ENCODE data around the gene CEND1. TPM values are rescaled to one million over a fixed set of nuclear protein-coding genes. Genes with fewer than 3 reads are reported as not detected.

CEND1 gene
- total and polyA plus RNA-seq, 2 of the 13 experiments (the other 11 are each of a cell fraction or from before 2014, with no cell fraction given), result not detected

DNA sequence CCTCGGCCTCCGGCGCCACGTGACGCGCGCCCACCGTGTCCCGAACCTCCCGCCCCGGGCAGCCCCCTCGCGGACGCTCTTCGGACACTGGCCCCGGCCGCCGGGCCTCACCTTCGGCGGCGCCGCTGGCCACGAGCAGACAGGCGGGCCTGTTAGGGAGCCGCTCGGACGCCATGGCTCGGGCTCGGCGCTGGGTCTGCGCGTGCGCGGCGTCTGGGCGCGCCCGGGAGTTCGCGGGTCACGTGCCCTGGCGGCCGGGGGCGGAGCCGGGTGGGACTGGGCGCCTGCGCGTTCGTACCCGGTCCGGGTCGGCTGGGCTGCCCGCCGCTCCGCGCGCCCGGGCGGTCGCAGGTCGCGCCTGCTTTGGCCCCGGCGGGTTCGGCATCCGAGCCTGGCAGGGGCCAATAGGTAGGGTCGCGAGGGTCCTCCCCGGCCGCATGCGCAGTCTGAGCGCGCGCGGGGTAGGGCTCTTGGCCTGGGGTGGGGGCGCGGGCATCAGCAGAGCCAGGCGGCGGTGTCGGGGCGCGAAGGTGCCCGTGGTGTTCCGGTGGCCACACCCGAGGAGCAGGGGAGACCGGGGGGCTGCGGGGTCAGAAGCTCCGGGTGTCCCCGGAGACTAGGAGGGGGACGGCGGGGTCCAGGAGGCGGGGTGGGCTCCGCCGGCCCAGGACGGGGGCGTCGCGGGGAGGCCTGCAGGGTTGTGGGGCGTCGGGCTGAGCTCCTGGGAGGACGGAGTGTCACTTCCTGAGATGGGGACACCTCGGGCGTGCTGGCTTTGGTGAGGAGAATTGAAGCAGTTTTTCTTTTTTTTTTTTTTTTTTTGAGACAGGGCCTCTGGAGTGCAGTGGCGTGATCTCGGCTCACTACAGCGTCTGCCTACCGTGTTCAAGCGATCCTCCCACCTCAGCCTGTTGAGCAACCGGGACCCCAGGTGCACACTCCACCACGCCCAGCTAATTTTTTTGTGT, 12.3 kb downstream of the CEND1 start, which contains the start of gene GATD1 (continued):
- TF ChIP-seq, protein P1, sequence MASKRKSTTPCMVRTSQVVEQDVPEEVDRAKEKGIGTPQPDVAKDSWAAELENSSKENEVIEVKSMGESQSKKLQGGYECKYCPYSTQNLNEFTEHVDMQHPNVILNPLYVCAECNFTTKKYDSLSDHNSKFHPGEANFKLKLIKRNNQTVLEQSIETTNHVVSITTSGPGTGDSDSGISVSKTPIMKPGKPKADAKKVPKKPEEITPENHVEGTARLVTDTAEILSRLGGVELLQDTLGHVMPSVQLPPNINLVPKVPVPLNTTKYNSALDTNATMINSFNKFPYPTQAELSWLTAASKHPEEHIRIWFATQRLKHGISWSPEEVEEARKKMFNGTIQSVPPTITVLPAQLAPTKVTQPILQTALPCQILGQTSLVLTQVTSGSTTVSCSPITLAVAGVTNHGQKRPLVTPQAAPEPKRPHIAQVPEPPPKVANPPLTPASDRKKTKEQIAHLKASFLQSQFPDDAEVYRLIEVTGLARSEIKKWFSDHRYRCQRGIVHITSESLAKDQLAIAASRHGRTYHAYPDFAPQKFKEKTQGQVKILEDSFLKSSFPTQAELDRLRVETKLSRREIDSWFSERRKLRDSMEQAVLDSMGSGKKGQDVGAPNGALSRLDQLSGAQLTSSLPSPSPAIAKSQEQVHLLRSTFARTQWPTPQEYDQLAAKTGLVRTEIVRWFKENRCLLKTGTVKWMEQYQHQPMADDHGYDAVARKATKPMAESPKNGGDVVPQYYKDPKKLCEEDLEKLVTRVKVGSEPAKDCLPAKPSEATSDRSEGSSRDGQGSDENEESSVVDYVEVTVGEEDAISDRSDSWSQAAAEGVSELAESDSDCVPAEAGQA (IDR thresholded peaks at IDR 0.05; ENCODE audit: low read depth), result no peak
- TF ChIP-seq, protein P1 (CRISPR knock-in tag; IDR thresholded peaks at IDR 0.05; ENCODE audit: borderline replicate concordance), result no peak
- TF ChIP-seq ZNF24 (IDR thresholded peaks at IDR 0.05) (no peak), ZNF34 (CRISPR knock-in tag; IDR thresholded peaks at IDR 0.05; ENCODE audit: borderline replicate concordance) (no peak), RFXANK (CRISPR knock-in tag; IDR thresholded peaks at IDR 0.05) (no peak), MATR3 (CRISPR knock-in tag; IDR thresholded peaks at IDR 0.05) (no peak), KLF13 (CRISPR knock-in tag; IDR thresholded peaks at IDR 0.05) (no peak), ZNF777 (CRISPR knock-in tag; IDR thresholded peaks at IDR 0.05) (no peak), ZNF10 (CRISPR knock-in tag; IDR thresholded peaks at IDR 0.05; ENCODE audit: borderline replicate concordance, low read depth) (no peak), ZNF281 (CRISPR knock-in tag; IDR thresholded peaks at IDR 0.05; ENCODE audit: borderline replicate concordance) (no peak), SIN3A (IDR thresholded peaks at IDR 0.05; ENCODE audit: borderline replicate concordance, low read depth, low read length) (peak; percentile 56; the same call in 1 of the 2 replicates), KLF11 (CRISPR knock-in tag; IDR thresholded peaks at IDR 0.05) (no peak)
- TF ChIP-seq, protein P2, sequence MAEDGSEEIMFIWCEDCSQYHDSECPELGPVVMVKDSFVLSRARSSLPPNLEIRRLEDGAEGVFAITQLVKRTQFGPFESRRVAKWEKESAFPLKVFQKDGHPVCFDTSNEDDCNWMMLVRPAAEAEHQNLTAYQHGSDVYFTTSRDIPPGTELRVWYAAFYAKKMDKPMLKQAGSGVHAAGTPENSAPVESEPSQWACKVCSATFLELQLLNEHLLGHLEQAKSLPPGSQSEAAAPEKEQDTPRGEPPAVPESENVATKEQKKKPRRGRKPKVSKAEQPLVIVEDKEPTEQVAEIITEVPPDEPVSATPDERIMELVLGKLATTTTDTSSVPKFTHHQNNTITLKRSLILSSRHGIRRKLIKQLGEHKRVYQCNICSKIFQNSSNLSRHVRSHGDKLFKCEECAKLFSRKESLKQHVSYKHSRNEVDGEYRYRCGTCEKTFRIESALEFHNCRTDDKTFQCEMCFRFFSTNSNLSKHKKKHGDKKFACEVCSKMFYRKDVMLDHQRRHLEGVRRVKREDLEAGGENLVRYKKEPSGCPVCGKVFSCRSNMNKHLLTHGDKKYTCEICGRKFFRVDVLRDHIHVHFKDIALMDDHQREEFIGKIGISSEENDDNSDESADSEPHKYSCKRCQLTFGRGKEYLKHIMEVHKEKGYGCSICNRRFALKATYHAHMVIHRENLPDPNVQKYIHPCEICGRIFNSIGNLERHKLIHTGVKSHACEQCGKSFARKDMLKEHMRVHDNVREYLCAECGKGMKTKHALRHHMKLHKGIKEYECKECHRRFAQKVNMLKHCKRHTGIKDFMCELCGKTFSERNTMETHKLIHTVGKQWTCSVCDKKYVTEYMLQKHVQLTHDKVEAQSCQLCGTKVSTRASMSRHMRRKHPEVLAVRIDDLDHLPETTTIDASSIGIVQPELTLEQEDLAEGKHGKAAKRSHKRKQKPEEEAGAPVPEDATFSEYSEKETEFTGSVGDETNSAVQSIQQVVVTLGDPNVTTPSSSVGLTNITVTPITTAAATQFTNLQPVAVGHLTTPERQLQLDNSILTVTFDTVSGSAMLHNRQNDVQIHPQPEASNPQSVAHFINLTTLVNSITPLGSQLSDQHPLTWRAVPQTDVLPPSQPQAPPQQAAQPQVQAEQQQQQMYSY (CRISPR knock-in tag; IDR thresholded peaks at IDR 0.05), result no peak
- TF ChIP-seq, protein P3, sequence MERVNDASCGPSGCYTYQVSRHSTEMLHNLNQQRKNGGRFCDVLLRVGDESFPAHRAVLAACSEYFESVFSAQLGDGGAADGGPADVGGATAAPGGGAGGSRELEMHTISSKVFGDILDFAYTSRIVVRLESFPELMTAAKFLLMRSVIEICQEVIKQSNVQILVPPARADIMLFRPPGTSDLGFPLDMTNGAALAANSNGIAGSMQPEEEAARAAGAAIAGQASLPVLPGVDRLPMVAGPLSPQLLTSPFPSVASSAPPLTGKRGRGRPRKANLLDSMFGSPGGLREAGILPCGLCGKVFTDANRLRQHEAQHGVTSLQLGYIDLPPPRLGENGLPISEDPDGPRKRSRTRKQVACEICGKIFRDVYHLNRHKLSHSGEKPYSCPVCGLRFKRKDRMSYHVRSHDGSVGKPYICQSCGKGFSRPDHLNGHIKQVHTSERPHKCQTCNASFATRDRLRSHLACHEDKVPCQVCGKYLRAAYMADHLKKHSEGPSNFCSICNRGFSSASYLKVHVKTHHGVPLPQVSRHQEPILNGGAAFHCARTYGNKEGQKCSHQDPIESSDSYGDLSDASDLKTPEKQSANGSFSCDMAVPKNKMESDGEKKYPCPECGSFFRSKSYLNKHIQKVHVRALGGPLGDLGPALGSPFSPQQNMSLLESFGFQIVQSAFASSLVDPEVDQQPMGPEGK (CRISPR knock-in tag; IDR thresholded peaks at IDR 0.05), result no peak; the same call in 1 of the 2 replicates

All from HepG2 (cell line).